ENCODE measurements around the gene RASEF.
"Not testable (repeated sequence)": the region's sequence is repeated elsewhere in the genome, so short reads cannot be mapped to it uniquely, and the experiment has no call there.

DNA sequence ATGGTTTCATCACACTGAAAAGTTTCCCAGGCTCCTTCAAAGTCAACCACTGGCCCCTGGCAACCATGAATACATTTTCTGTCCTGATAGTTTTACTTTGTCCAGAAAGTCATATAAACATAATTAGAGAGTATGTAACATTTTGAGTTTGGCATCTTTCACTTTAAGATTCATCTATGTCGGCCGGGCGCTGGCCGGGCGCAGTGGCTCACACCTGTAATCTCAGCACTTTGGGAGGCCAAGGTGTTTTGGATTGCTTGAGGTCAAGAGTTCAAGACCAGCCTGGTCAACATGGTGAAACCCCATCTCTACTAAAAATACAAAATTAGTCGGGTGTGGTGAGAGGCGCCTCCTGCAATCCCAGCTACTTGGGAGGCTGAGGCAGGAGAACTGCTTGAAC is 126.4 kb downstream of the RASEF start:
- TF ChIP-seq, protein P1, sequence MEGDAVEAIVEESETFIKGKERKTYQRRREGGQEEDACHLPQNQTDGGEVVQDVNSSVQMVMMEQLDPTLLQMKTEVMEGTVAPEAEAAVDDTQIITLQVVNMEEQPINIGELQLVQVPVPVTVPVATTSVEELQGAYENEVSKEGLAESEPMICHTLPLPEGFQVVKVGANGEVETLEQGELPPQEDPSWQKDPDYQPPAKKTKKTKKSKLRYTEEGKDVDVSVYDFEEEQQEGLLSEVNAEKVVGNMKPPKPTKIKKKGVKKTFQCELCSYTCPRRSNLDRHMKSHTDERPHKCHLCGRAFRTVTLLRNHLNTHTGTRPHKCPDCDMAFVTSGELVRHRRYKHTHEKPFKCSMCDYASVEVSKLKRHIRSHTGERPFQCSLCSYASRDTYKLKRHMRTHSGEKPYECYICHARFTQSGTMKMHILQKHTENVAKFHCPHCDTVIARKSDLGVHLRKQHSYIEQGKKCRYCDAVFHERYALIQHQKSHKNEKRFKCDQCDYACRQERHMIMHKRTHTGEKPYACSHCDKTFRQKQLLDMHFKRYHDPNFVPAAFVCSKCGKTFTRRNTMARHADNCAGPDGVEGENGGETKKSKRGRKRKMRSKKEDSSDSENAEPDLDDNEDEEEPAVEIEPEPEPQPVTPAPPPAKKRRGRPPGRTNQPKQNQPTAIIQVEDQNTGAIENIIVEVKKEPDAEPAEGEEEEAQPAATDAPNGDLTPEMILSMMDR (IDR thresholded peaks at IDR 0.05; ENCODE audit: insufficient read depth, low read length) = not testable (repeated sequence)
- TF ChIP-seq, protein P2, sequence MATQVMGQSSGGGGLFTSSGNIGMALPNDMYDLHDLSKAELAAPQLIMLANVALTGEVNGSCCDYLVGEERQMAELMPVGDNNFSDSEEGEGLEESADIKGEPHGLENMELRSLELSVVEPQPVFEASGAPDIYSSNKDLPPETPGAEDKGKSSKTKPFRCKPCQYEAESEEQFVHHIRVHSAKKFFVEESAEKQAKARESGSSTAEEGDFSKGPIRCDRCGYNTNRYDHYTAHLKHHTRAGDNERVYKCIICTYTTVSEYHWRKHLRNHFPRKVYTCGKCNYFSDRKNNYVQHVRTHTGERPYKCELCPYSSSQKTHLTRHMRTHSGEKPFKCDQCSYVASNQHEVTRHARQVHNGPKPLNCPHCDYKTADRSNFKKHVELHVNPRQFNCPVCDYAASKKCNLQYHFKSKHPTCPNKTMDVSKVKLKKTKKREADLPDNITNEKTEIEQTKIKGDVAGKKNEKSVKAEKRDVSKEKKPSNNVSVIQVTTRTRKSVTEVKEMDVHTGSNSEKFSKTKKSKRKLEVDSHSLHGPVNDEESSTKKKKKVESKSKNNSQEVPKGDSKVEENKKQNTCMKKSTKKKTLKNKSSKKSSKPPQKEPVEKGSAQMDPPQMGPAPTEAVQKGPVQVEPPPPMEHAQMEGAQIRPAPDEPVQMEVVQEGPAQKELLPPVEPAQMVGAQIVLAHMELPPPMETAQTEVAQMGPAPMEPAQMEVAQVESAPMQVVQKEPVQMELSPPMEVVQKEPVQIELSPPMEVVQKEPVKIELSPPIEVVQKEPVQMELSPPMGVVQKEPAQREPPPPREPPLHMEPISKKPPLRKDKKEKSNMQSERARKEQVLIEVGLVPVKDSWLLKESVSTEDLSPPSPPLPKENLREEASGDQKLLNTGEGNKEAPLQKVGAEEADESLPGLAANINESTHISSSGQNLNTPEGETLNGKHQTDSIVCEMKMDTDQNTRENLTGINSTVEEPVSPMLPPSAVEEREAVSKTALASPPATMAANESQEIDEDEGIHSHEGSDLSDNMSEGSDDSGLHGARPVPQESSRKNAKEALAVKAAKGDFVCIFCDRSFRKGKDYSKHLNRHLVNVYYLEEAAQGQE (IDR thresholded peaks at IDR 0.05; ENCODE audit: insufficient replicate concordance, low read depth) = not testable (repeated sequence)
- not testable (repeated sequence) for TF ChIP-seq GABPA (IDR thresholded peaks at IDR 0.05; ENCODE audit: low read depth); POLR2AphosphoS5 (IDR thresholded peaks at IDR 0.05; ENCODE audit: low read depth); SPI1 (IDR thresholded peaks at IDR 0.05; ENCODE audit: borderline replicate concordance, low read depth)

All from HL-60 (cell line).